Activated CD8-positive, alpha-beta T cell treated with anti-CD3 and anti-CD28 coated beads for 36 hours (primary cell): Measurements from ENCODE around the gene MANSC1. TPM values are rescaled to one million over a fixed set of nuclear protein-coding genes. Genes with fewer than 3 reads are reported as not detected.
A peak's percentile ranks its signal among the peaks of the same experiment; 100 is the strongest.
"Not testable (repeated sequence)": the region's sequence is repeated elsewhere in the genome, so short reads cannot be mapped to it uniquely, and the experiment has no call there.

ENCODE experiments used
- ATAC-seq: fragments of 200-7000 bp; cut with Tn5 transposase; one replicate; pipeline ENCODE4 v1.10.0; 2021; ENCODE audit warnings: mild to moderate bottlenecking, moderate library complexity
- CTCF ChIA-PET: fragments of 350-600 bp; sonication (Branson Sonifier 250); formaldehyde crosslinking; loops from one replicate; lab custom pipeline; 2021; ENCODE audit warnings: antibody characterized with exemption; lab: Charles Lee
- POLR2A ChIA-PET: fragments of 350-600 bp; sonication (Branson Sonifier 250); formaldehyde crosslinking; loops from one replicate; lab custom pipeline; 2021; ENCODE audit warnings: antibody characterized with exemption; lab: Charles Lee
- DNase-seq: peaks from one replicate; pipeline ENCODE4 v3.0.0-alpha.2; 2020
- H3K27ac Mint-ChIP-seq: one replicate; pipeline ENCODE4 v1.8.0; 2021; ENCODE audit warnings: mild to moderate bottlenecking, mixed read lengths
- H3K27me3 Mint-ChIP-seq: one replicate; pipeline ENCODE4 v1.8.0; 2021; ENCODE audit warnings: mixed read lengths
- H3K36me3 Mint-ChIP-seq: one replicate; pipeline ENCODE4 v1.8.0; 2021; ENCODE audit warnings: low read depth, mixed read lengths
- H3K4me1 Mint-ChIP-seq: one replicate; pipeline ENCODE4 v1.8.0; 2021; ENCODE audit warnings: low read depth, mixed read lengths
- H3K4me3 Mint-ChIP-seq: one replicate; pipeline ENCODE4 v1.8.0; 2021; ENCODE audit warnings: mild to moderate bottlenecking, moderate library complexity, mixed read lengths
- H3K9me3 Mint-ChIP-seq: one replicate; pipeline ENCODE4 v1.8.0; 2021; ENCODE audit warnings: mixed read lengths
- CTCF ChIP-seq: fragments of 200-600 bp; IDR thresholded peaks from one replicate; pipeline ENCODE4 v1.8.0; 2022; ENCODE audit warnings: antibody characterized with exemption, mild to moderate bottlenecking
- intact Hi-C: fragments of 100-400 bp; cut with micrococcal nuclease; formaldehyde crosslinking; loops from one replicate; pipeline ENCODE4 v1.10.0; 2022
- total RNA-seq, 2 experiments: library from RNA; stranded (reverse); gene quantifications; one replicate each; pipeline ENCODE4 v1.2.3, GENCODE V29; 2021

MANSC1 gene
- total RNA-seq, 2 experiments from 2014 or later, result 0.09 to 0.20 TPM

GRCh38 chr12:12353276-12353675, 3.2 kb upstream of the MANSC1 start:
- DNase-seq (no peak), ATAC-seq (no peak)
- Mint-ChIP-seq H3K36me3 (no peaks in the 10 kb centered on the region), H3K4me1 (peaks cover 27% of the 10 kb centered on the region), H3K27me3 (no peaks in the 10 kb centered on the region), H3K27ac (no peak overlapping the region), H3K4me3 (no peak overlapping the region), H3K9me3 (no peaks in the 10 kb centered on the region)
- no peak for TF ChIP-seq CTCF
- POLR2A ChIA-PET, result interaction anchor here (0.6 kb wide), 1 partner anchor 137 kb away, joined by 3 read pairs; no protein-coding TSS in a partner anchor
- CTCF ChIA-PET, result no interaction called here
- intact Hi-C loops, result no loop called here

GRCh38 chr12:12351468-12352185, 1.6 kb upstream of the MANSC1 start:
- H3K36me3 Mint-ChIP-seq, H3K4me3 Mint-ChIP-seq, ATAC-seq, intact Hi-C loops, H3K27ac Mint-ChIP-seq, H3K9me3 Mint-ChIP-seq, H3K27me3 Mint-ChIP-seq, DNase-seq: not testable (repeated sequence)
- peaks cover 23% of the 10 kb centered on the region for H3K4me1 Mint-ChIP-seq
- ChIA-PET POLR2A (interaction anchor here (0.6 kb wide), 1 partner anchor 320 kb away, joined by 3 read pairs; no protein-coding TSS in a partner anchor), CTCF (interaction anchor here (1.0 to 2.2 kb wide), 4 partner anchors 13 to 130 kb away, joined by 3 to 8 read pairs (median 4); no protein-coding TSS in a partner anchor)

- TF ChIP-seq CTCF, result no peak
- no peak overlapping the region for H3K27ac Mint-ChIP-seq
- CTCF ChIA-PET, result interaction anchor here (1.0 to 2.2 kb wide), 4 partner anchors 12 to 130 kb away, joined by 3 to 8 read pairs (median 4); no protein-coding TSS in a partner anchor
- H3K4me3 Mint-ChIP-seq, result peak overlapping the region; percentile 68
- H3K36me3 Mint-ChIP-seq, result no peaks in the 10 kb centered on the region
- DNase-seq, result no peak
- POLR2A ChIA-PET, result interaction anchor here (0.6 kb wide), 1 partner anchor 320 kb away, joined by 3 read pairs; no protein-coding TSS in a partner anchor
- H3K9me3 Mint-ChIP-seq, result no peaks in the 10 kb centered on the region
- intact Hi-C loops, result no loop called here
- ATAC-seq, result peak; percentile 8
- H3K4me1 Mint-ChIP-seq, result peaks cover 21% of the 10 kb centered on the region
- no peaks in the 10 kb centered on the region for H3K27me3 Mint-ChIP-seq
These were observed 924 bp upstream of the MANSC1 start for GRCh38 chr12:12350868-12351463.

GRCh38 chr12:12338527-12339168, 11.4 kb downstream of the MANSC1 start:
- POLR2A ChIA-PET, result interaction anchor here (0.6 to 1.3 kb wide), 2 partner anchors 266 to 317 kb away, joined by 3 to 4 read pairs; no protein-coding TSS in a partner anchor

More at GRCh38 chr12:12338527-12339168, 11.4 kb downstream of the MANSC1 start:
- no peak overlapping the region for H3K27ac Mint-ChIP-seq
- no peak for ATAC-seq
- no peak for TF ChIP-seq CTCF
- no peaks in the 10 kb centered on the region for H3K9me3 Mint-ChIP-seq
- no peak overlapping the region for H3K4me3 Mint-ChIP-seq
- CTCF ChIA-PET, result interaction anchor here (0.6 to 1.2 kb wide), 5 partner anchors 11 to 305 kb away, joined by 3 to 4 read pairs (median 3); partner anchors contain the start of gene MANSC1
- H3K27me3 Mint-ChIP-seq, result no peaks in the 10 kb centered on the region
- H3K4me1 Mint-ChIP-seq, result peaks cover 18% of the 10 kb centered on the region
- intact Hi-C loops, result loop anchor here (10.0 kb wide), 1 partner anchor 764 kb away; no protein-coding TSS in a partner anchor
- no peaks in the 10 kb centered on the region for H3K36me3 Mint-ChIP-seq
- no peak for DNase-seq
